Lung microvascular endothelial cell (primary cell): ENCODE results near the gene ADARB1. TPM values are rescaled to one million over a fixed set of nuclear protein-coding genes. Genes with fewer than 3 reads are reported as not detected.

Experiments used
- DNase-seq, 2 donors: peaks; one replicate each; pipeline versions ENCODE4 v3.0.0 to v3.0.0-alpha.2; 2010; ENCODE audit warnings: low read depth in 2 of 2
- total RNA-seq: library from RNA; depleted of rRNA; stranded (reverse); fragments of >200 nt; gene quantifications from 2 replicates; pipeline ENCODE4 v1.2.1, GENCODE V29; 2014

ADARB1 gene
- total RNA-seq, 1 donor from 2014 or later = 23.8 TPM

DNA sequence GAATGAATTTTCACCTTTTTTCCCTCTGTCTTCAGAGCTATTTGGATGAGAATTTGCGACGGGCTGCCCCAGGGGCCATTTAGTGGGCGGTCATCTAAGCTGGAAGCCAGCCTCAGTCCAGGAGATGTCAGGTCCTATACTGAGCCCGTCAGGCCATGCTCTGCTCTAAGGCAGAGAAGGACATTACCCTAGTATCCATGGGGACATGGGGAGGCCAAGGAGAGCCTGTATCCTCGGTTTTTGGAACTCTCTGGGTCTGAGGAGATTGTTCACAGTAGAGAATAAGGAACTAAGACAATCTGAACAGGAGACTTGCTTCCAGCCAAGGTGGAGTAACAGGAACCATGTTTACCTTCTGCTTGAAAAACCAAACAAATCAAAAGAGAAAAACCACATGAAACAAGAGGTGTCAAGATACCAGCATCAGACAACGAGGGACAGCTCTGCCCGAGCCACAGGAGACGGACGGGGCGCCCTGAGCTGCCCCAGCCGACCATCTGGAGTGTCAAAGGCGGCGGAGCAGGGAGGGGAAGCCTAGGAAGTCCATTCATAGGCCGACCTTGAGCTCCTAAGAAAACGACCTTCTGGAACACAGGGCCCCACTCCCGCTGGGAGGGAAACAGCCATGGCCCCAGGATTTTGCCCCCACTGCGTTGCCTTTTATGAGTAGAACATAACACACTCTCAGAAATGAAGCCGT is 20.0 kb upstream of the ADARB1 start:
- DNase-seq = no peak

DNA sequence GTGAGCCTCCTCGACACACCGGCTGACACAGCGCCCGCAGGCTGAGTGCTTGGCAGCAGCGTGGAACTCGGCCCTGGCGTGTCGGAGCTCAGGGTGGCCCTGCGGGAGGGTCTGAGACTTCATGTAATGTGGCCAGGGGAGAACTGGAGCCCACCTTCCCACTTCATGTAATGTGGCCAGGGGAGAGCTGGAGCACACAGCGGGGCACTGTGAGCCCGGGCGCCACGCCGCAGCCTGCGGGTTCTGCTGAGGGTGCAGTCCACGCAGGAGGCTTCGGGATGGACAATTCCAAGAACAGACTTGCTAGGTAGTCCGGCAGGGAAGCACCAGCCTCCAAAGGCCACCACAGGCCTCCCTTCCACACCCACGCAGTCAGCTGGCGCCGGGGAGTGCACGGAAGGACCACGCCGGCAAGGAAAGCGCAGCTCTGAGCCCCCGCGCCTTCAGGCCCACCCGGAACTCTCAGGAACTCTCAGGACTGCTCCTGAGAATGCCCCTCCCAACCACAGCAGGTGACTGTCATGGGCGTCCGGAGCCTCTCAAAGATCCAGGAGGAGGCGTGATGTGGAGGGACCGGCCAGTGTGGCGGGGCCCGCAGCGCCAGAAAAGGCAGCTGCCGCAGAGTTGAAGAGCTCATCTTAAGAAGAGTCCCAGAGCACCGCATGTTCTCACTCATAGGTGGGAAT is 19.3 kb upstream of the ADARB1 start:
- peak in 1 of 2 donors; percentile 42 for DNase-seq

DNA sequence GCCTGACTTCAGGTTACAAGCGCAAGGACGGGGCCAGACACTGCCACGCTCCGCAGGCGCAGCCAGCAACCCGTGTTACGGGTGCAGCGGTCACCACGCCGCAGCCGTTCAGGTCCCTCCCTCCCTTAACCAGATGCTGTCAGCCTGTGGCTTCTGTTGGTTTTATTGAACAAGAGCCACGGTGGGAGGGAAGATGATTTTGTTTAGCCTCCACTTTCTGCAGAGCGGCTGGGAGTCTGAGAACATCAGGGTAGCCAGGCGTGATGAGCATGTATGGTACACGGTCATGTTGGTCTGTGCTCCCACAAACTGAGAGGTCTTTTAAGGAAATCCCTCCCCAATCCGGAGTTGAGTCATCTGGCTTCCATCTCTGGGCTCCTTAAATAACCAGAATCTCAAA is 18.5 kb upstream of the ADARB1 start:
- DNase-seq = peak in 1 of 2 donors; percentile 73

DNA sequence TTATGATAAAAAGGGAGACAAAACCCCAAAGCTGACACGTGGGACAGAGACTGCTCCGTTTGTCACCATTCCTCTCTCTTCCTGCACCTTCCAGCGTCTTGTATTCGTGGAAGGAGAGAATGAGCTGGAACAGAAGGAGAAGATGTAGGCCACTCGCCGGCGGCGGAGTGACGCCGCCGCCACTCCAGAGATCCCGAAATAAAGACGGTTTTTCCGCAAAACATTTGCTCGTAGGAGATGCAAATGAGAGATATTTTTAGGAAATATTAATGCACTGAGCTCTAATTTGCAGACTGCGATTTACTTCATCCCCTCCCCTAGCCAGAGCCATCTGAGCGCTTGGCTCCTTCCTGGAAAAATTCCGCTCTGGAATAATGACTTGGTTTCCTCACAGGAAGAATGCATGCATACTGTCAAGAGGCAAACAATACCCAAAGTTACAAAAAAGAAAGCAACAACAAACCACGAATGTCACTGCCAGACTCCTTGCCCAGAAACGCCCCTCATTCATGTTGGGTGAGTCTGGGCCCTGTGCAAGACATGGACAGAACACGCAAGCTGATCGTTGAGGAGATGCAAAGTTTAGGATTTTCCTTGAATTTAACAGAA is 18.0 kb upstream of the ADARB1 start:
- peak; percentile 34 to 81 for DNase-seq

DNA sequence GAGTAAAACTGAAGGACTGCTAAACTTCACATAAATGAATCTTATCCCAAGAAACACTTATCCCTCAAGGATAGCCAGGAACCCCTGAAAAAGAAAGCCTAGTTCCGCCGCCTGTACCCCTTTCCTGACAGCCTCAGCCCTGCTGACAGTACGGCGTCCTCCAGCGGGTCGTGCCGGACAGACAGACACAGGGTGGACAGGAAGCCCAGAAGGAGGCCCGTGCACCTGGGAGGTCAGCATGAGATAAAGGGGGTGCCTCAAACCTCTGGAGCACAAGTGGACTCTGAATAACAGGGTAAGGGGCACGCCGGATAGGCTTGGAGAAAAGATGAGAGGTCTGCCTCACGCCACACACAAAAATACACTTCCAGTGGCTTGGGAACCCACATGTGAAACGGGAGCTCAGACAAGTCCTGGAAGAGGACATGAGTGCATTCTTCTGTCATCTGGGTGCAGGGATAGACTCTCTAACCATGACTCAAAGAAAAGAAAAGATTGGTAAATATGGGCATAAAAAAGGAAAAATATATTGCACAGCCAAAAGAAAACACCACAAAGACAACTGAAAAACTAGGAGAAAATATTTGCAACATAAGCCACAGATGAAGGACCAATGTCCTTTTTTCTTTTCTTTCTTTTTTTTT is 17.3 kb upstream of the ADARB1 start:
- no peak for DNase-seq

DNA sequence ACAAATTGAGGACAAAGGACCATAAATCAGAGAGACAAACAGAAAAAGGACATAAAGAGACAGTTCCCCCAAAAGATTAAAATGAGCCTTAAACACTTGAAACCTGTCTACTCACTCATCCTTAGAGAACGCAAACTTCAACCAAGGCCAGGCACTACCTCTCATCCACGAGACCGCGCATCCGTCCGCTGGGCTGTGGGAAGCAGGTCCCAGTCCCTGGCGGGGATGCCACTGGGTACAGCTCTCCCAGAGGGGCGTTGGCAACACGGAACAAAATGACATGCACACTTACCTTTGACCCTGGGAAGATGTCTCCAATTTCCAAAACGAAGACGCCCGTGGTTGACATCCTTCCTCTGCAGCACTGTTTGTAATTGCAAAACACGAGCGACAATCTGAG is 16.5 kb upstream of the ADARB1 start:
- no peak for DNase-seq

DNA sequence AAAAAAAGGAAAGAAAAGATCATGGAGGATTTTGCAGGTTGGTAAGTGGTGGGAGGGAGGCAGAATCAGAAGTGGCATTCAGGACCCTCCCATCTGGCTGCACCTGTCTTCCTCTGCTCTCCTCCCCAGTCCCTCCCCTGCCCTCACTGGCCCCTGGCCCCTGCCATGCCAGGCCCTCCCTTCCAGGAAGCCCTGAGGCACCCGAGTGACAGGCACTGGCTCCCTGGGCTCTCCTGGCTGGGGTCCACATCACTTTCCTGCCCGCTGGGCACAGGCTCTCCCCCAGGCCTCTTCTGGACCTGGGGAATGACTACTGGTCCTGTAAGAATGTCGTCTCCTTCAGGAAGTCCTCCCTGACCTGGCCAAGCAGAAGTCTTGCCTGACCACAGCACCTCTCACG is 15.3 kb upstream of the ADARB1 start:
- DNase-seq = no peak

DNA sequence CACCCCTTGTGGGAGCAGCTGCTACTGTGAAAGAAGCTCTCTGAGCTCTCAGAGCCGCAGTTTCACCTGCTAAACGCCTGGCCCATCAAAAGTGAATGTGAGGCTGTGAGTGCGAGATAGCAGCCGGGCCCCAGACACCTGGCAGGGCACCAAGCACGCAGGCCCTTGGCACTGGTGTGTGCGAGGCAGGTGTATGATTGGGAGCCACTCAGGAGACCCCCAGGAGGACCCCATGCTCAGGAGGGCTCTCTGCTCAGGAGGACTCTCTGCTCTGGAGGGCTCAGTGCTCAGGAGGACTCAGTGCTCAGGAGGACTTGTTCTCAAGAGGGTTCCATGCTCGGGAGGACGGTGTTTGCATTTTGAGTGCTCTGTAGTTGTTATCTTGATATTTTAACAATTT is 14.3 kb upstream of the ADARB1 start:
- no peak for DNase-seq

DNA sequence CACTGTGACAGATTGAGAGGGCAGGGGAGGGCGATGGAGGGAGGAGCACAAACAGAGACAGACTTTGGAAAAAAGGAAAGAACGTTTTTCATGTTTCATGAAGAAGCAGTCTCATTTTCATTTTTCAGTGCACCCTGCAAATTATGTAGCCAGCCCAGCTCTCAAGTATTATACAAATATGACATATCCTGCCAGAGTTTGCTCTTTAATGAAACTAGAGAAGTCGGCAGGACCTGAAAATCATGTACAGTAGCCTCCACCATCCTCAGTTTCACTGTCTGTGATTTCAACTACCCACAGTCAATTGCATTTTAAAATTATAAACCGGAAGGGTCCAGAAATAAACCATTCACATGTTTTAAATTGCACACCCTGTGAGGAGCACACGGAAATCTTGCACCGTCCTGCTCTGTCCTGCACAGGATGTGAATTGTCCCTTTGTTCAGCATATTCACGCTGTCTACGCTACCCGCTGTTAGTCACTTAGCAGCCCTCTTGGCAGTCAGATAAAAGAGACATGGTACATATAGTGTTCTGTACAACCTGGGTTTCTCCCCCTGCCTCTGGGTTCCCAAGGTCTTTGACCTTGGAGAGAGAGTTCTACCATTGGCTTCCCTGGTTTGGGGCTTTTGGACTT is 13.6 kb upstream of the ADARB1 start:
- DNase-seq = peak in 1 of 2 donors; percentile 19

DNA sequence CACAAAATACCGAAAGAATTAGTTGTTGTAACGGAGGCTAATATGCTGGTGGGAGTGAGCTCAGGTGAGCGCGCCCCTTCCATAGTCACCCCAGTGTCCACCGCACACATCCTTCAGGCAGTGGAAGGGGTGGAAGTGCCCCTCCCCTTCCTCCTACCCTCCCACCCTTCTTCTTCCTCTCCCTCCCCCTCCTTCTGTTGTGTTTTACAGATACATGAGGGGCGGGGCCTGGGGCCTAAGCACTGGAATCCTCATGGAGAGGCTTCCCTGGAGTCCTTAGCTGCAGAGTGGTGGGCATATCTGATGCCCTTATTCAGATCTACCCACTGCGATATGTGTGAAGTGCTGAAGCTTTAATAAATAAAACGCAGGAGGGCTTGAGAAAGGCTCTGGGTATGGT is 10.3 kb upstream of the ADARB1 start:
- DNase-seq = no peak

DNA sequence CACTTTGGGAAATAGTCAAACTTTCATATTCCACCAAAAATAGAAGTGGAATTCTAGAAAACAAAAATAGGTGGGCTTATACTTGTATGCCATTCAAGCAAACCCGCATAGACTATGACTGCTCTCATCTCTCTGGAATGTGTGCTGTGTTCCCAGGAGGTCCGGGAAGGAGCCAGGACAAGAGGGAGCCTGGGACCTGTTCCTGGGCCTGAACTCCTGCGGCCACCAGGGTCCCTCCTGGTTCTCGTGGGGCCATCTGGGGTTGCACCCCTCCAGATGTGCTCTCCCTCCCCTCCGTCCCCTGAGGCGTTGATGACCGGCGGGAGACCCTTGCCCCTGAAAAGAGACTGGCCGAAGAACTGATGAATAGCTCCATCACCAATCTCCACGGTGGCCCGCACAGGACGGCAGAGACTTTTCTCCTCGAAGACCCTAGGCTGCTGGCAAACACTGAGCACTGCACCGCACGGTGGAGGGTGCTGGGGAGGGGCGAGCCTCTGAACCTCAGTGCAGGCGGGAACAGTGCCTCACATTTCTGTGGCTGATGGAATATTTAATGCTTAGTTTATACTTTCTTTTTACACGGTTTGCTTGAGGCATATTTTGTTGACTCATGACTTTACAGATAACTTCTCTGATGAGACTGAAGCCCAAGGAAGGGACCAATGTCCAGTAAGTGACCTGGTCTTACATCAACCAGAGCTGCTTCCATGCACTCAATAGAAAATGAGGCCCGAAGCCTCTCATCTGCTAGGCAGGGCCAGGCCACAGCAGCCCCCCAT is 9.6 kb upstream of the ADARB1 start:
- DNase-seq = no peak

DNA sequence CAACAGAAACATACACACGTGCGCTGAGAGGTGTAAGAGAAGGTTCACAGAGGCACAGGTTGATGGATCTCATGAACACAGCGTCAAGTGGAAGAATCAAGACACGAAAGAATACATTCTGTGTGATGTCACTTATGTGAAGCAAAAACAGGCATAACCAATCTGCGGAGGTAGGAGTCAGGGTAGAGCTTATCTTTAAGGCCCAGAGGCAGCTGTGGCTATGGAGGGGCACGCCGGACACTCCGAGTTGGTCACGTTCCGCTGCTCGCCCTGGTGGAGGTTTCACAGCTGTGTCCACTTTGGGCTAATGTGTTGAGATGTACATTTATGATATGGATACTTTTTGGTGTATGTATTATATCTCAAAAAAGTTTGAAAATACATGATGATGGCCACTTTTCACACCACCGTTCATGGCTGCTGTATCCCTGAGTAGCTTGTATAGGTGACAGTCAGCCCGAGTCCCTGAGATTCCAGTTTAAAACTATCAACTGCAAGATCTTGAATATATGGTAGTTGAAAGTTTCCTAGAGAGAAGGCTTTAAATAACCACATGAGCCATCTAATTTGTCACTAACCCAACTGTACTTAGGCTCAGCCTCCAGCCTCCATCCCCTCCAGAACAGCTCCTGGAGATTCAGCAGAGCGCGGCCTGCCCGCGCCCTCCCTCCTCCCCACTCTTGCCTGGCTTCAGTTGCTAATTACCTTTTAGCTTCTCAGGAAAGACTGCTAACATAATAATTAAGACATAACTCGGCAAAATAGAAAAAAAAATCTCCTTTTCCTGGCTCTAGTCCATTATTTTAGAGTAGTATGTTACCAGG is 6.7 kb upstream of the ADARB1 start:
- DNase-seq = no peak

DNA sequence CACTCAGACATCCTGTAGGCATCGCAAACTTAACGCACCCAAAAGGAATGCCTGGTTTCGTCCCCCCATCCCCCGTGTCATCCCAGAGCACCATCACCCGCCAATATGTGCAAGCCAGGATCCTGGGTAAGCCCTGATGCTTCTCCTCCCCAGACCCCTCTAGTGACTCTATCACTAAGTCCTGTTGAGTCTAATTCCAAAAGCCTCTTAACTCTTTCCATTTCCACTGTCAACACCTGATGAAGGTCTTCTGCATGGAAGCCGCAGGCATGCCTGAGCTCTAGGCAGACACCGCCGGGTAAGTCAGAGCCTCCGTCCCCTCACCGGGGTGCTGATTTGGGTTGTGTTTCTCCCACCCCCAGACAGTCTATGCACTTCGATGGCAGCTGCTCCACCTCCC is 5.3 kb upstream of the ADARB1 start:
- DNase-seq = no peak

DNA sequence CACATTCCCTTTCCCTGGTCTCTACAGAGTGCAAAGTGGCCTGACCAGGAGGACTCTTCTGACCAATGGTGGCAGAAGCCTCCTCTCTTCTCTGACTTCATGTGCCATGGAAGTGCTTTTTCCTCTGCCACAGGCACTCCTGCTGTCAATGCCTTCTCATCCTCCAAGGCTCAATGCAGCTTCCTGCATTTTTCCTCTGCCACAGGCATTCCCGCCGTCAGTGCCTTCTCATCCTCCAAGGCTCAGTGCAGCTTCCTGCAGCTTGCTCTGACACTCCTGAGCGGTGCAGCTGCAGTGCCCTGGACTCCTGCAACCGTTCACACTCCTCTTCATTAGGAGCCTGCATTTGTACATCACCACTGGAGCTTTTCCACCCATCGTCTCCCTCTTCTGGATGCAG is 4.7 kb upstream of the ADARB1 start:
- DNase-seq = no peak

DNA sequence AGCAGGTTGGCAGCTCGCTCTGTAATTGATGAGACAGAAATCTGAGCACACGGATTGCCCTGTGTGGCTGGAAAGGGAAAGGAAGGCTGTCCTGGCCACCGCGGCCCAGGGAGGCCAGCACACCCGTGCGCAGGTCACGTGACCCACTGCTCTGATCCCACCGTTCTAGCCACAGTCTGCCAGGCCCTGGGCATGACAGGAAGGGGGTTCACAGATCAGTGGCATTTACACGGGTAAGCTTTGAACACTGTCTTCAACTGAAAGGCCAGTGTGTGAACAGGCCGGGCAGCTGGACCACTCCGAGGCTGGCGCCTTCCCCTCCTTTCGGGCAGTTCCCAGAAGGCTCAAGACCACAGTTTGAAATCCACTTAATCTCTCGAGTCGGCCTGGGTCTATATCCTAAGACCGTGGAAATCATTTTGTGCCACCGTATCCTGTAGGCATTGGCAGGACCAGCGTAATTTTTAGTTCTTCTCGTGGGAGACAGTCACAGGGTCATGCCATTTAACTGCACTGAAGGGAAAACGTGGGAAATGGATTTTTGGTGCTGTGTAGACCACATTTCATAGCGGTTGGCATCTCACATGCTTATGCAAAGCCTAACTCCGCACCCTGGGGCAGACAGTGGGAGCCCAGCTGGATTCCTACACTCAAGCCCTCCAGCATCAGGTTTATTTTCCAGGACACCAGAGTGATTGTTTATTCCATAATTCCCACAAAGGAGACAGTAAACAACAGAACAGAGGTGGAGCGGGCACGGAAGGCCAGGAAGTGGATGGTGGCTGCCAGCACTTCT is 3.1 kb upstream of the ADARB1 start:
- DNase-seq = no peak

DNA sequence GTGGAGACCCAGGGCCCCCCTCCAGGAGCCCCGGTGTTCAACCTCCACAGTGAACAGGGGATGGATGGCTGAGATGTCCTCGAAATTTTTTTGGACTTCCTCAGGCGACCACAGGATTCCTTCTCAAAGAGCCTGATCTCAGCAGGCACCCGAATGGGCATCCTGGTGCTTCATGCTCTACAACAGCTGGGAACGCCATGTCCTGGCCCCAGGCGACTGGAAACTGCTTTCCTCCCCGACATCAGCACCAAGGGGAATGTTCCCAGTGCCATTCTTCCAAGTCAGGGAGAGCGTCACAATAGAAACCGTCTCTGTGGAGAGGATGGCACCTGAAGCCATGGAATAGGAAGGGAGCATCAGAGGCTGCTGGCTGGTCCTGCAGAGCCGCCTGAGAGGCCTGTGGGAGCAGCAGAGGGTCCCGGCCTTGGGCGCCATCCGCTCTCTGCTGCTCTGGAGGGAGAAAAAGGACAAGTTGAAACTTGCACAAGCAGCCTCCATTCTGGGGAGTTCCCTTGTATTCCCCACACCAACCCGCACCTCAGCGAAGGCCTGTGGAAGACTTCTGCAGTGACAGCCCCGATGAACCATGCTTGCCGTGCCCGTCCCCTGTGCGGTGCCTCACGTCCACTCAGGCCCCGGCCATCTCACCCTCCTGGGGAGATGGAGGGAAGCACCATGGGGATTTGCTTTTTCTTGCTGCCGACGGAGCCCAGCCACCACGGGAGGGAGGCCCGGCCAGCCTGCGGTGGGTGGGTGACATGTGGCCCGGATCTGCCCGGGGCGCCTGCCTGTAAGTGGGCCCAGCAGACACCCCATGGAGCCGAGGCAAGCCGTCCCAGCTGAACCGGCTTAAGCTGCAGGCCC is 2.3 kb upstream of the ADARB1 start:
- DNase-seq = no peak

DNA sequence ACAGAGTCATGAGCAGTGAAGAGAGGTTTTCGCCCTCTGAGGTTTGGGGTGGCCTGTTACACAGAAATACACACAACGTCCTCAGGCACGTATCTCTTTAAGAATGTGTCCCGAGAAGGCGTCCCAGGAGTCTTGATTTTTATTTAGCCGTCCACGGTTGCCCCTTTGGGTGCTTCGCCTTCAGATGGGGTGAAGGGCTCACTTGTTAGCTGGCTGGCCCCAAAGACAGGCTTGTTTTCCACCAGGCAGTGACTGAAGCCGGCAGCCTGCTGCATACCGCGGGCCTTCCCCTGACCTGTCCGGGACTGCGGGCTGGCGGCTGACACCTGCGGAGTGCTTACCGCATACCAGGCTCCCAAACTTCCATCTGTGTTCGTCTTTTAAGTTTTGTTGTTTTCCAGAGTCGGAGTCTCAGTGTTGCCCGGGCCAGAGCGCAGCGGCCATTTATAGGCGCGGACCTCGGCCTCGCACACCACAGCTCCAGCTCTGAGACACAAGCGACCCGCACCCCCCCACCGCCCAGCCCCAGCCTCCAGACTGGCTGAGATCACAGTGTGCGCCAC is 1.6 kb upstream of the ADARB1 start:
- DNase-seq = no peak
